ENCODE results near the gene APOBEC3A.
"Not testable (repeated sequence)": the region's sequence is repeated elsewhere in the genome, so short reads cannot be mapped to it uniquely, and the experiment has no call there.

GRCh38 chr22:38977289-38977688, 19.9 kb downstream of the APOBEC3A start:
- not testable (repeated sequence) for TF ChIP-seq CTCF (IDR thresholded peaks at IDR 0.05; ENCODE audit: insufficient read depth, low read length, poor library complexity, severe bottlenecking); EZH2phosphoT487 (conservative IDR thresholded peaks at IDR 0.05; ENCODE audit: low read length)
